A673 (cell line): ENCODE data around the gene PALLD.

ENCODE experiments used
- EZH2 ChIP-seq: fragments of 200-600 bp; sonication (generic); IDR thresholded peaks from 2 replicates; pipeline ENCODE4 v1.6.1; 2017; ENCODE audit warnings: borderline replicate concordance, low read depth, mild to moderate bottlenecking, mixed read lengths, antibody characterized with exemption, low read length; ENCODE audit not compliant: poor library complexity, severe bottlenecking
- TF ChIP-seq, protein P1 (sequence below): fragments of 300-800, 200-600 bp; sonication (generic); conservative IDR thresholded peaks from 2 replicates; pipeline ENCODE4 v1.5.1; 2017; ENCODE audit warnings: low read depth, mild to moderate bottlenecking, antibody characterized with exemption, low read length, moderate library complexity, mixed read lengths

DNA sequence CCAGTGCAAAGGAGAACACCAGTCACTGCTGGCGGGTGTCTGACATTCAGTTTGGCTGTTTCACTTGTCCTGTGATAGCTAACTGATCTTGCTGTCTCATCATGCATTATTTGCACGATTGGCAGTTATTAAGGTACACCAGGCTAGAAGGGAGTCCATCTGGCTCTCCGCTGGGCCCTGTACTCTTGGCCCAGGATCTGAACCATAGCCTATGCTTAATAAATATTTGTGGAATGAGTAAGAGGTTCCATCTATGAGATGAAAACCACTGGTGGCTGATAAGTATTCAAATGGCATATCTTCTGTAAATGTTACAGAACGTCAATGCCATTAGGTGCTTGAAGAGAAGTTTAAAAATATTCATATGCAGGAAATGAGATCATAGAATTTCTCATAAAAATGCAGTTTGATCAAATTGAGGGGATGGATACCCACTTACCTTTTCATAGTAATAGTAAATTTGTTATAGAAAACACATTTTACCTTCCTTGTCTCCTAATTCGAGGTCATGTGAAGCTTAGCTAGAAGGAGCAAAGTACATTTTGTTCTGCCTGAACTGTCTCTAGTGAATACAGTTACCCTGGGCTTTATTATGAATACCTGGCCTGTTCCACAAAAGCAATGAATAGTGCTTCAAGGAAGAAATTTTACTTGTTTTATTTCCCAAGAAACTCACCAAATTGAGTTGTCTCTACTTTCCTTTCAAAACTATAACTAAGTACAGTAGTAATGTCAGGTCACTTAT is 299.7 kb downstream of the PALLD start:
- TF ChIP-seq, protein P1, sequence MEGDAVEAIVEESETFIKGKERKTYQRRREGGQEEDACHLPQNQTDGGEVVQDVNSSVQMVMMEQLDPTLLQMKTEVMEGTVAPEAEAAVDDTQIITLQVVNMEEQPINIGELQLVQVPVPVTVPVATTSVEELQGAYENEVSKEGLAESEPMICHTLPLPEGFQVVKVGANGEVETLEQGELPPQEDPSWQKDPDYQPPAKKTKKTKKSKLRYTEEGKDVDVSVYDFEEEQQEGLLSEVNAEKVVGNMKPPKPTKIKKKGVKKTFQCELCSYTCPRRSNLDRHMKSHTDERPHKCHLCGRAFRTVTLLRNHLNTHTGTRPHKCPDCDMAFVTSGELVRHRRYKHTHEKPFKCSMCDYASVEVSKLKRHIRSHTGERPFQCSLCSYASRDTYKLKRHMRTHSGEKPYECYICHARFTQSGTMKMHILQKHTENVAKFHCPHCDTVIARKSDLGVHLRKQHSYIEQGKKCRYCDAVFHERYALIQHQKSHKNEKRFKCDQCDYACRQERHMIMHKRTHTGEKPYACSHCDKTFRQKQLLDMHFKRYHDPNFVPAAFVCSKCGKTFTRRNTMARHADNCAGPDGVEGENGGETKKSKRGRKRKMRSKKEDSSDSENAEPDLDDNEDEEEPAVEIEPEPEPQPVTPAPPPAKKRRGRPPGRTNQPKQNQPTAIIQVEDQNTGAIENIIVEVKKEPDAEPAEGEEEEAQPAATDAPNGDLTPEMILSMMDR, result no peak
- TF ChIP-seq EZH2, result no peak
